HEK293T (cell line): Measurements from ENCODE around the gene HCFC1R1.

ENCODE experiments used
- CTCF ChIA-PET: fragments of 350-600 bp; formaldehyde crosslinking; extraction: SDS; loops from one replicate; lab custom pipeline; 2021; ENCODE audit warnings: antibody characterized with exemption, inconsistent platforms; lab: Yijun Ruan, JAX
- POLR2A ChIA-PET: fragments of 350-600 bp; formaldehyde crosslinking; extraction: SDS; loops from one replicate; lab custom pipeline; 2020; ENCODE audit warnings: antibody characterized with exemption, inconsistent platforms; lab: Yijun Ruan, JAX
- DNase-seq: peaks from one replicate; pipeline ENCODE4 v3.0.0; 2012; ENCODE audit warnings: mixed read lengths; ENCODE audit errors: extremely low spot score
- ARNT ChIP-seq: fragments of 450-650 bp; IDR thresholded peaks from 2 replicates; pipeline ENCODE4 v1.6.1; 2017; ENCODE audit warnings: mild to moderate bottlenecking
- BHLHE40 ChIP-seq: fragments of 450-650 bp; IDR thresholded peaks from 2 replicates; pipeline ENCODE4 v1.6.1; 2016; ENCODE audit warnings: mild to moderate bottlenecking, moderate library complexity, borderline replicate concordance
- CTBP1 ChIP-seq: fragments of 450-650 bp; IDR thresholded peaks from 2 replicates; pipeline ENCODE4 v1.6.1; 2016; ENCODE audit warnings: borderline replicate concordance
- ELF4 ChIP-seq: fragments of 450-650 bp; IDR thresholded peaks from 2 replicates; pipeline ENCODE4 v1.6.1; 2017; ENCODE audit warnings: antibody characterized with exemption
- FOXA1 ChIP-seq: fragments of 450-650 bp; IDR thresholded peaks from 2 replicates; pipeline ENCODE4 v1.6.1; 2016; ENCODE audit warnings: mild to moderate bottlenecking
- FOXK2 ChIP-seq: fragments of 450-650 bp; IDR thresholded peaks from 2 replicates; pipeline ENCODE4 v1.6.1; 2016; ENCODE audit warnings: mild to moderate bottlenecking
- FOXM1 ChIP-seq: fragments of 450-650 bp; IDR thresholded peaks from 2 replicates; pipeline ENCODE4 v1.6.1; 2017; ENCODE audit warnings: mild to moderate bottlenecking, borderline replicate concordance
- HDGF ChIP-seq: fragments of 450-650 bp; IDR thresholded peaks from 2 replicates; pipeline ENCODE4 v1.6.1; 2017; ENCODE audit warnings: antibody characterized with exemption, borderline replicate concordance
- L3MBTL2 ChIP-seq: fragments of 450-650 bp; conservative IDR thresholded peaks from 2 replicates; pipeline ENCODE4 v1.6.1; 2016; ENCODE audit warnings: mild to moderate bottlenecking
- LEF1 ChIP-seq: fragments of 450-650 bp; IDR thresholded peaks from 2 replicates; pipeline ENCODE4 v1.6.1; 2017; ENCODE audit warnings: mild to moderate bottlenecking, borderline replicate concordance
- NFRKB ChIP-seq: fragments of 450-650 bp; IDR thresholded peaks from 2 replicates; pipeline ENCODE4 v1.6.1; 2016; ENCODE audit warnings: mild to moderate bottlenecking, moderate library complexity
- PKNOX1 ChIP-seq: fragments of 450-650 bp; IDR thresholded peaks from 2 replicates; pipeline ENCODE4 v1.6.1; 2016
- SP1 ChIP-seq: fragments of 450-650 bp; IDR thresholded peaks from 2 replicates; pipeline ENCODE4 v1.6.1; 2017
- SUZ12 ChIP-seq: fragments of 450-650 bp; IDR thresholded peaks from 2 replicates; pipeline ENCODE4 v1.6.1; 2016; ENCODE audit warnings: mild to moderate bottlenecking
- TARDBP ChIP-seq: fragments of 450-650 bp; IDR thresholded peaks from 2 replicates; pipeline ENCODE4 v1.6.1; 2016
- ZNF384 ChIP-seq: fragments of 450-650 bp; IDR thresholded peaks from 2 replicates; pipeline ENCODE4 v1.6.1; 2016

The HCFC1R1 gene

GRCh38 chr16:3020247-3020603 is 3.5 kb downstream of the HCFC1R1 start, which contains the start of gene TNFRSF12A:
Gene TNFRSF12A, plus strand, starts transcription at chr16:3020368. Its CDS starts 30 bp downstream, at chr16:3020398.
- TF ChIP-seq FOXK2 (no peak), ELF4 (no peak)
- DNase-seq = peak; percentile 86
- POLR2A ChIA-PET = interaction anchor here (0.6 to 7.2 kb wide), 18 partner anchors 8 to 99 kb away, joined by 3 to 60 read pairs (median 7); partner anchors contain the start of genes CLDN9, MMP25, PAQR4 and PKMYT1
- CTCF ChIA-PET = interaction anchor here (0.5 to 4.5 kb wide), 4 partner anchors 8 to 97 kb away, joined by 3 to 38 read pairs (median 6); no protein-coding TSS in a partner anchor

- CTCF ChIA-PET = interaction anchor here (0.5 to 4.5 kb wide), 4 partner anchors 8 to 98 kb away, joined by 3 to 38 read pairs (median 6); no protein-coding TSS in a partner anchor
- POLR2A ChIA-PET = interaction anchor here (0.6 to 7.2 kb wide), 16 partner anchors 9 to 100 kb away, joined by 3 to 60 read pairs (median 7); partner anchors contain the start of genes CLDN9, PAQR4 and PKMYT1
- TF ChIP-seq FOXK2 (no peak), LEF1 (no peak), ARNT (no peak), ELF4 (no peak), BHLHE40 (no peak), HDGF (no peak), SP1 (no peak), CTBP1 (no peak), FOXA1 (no peak), ZNF384 (no peak), NFRKB (no peak), SUZ12 (no peak)
- no peak for DNase-seq
These were observed 4.0 kb downstream of the HCFC1R1 start for GRCh38 chr16:3019594-3020246.

DNA sequence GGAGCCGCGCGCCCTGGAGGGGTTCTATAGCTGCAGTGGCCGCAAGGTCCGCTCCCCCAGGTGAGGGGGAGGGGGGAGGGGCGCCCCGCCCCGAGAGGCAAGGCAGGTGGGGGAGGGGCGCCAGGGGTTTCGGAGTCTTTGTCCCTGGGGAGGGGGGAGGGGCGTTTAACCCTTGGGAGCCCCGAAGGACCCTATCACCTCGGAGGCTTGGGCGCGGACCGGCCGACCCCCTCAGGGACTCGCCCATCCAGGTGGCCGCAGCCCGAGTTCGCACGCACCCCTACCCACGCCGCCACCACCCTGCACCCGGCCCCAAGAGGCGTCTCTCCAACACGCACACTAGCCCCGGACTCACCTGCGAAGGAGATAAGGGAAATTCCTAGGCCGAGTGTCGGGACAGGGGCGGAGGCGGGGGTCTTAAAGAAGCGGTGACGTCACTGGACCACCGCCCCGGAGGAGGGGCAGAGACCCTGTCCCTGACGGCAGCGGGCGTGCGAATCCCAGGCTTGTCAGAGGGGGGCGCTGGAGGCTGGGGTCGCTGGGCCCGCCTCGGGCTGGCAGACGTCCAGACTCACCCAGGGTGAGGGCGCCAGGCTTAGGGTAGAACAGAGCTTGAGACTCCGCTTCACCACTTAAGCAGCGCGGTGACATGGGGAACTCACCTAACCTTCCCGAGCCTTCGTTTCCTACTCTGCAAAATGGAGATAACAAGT is 5.8 kb downstream of the HCFC1R1 start, which contains the start of gene CLDN6:
Gene CLDN6, minus strand, starts transcription at position 390 of the 713 bp plus-strand sequence. CDS start 2,162 bp downstream, outside the sequence.
- TF ChIP-seq PKNOX1 = no peak
- no peak for TF ChIP-seq LEF1
- no peak for TF ChIP-seq FOXM1
- TF ChIP-seq FOXA1 = no peak
- no peak for TF ChIP-seq FOXK2
- no peak for TF ChIP-seq BHLHE40
- TF ChIP-seq TARDBP = no peak
- TF ChIP-seq SP1 = no peak
- TF ChIP-seq CTBP1 = no peak
- no peak for TF ChIP-seq ARNT
- no peak for TF ChIP-seq ZNF384
- TF ChIP-seq HDGF = no peak
- DNase-seq = peak; percentile 73
- ChIA-PET CTCF (interaction anchor here (0.5 to 1.2 kb wide), 17 partner anchors 8 to 114 kb away, joined by 3 to 13 read pairs (median 4); partner anchors contain the start of gene PKMYT1), POLR2A (interaction anchor here (1.0 to 7.2 kb wide), 8 partner anchors 8 to 117 kb away, joined by 3 to 60 read pairs (median 9); partner anchors contain the start of genes ZNF205 and ZNF213)

DNA sequence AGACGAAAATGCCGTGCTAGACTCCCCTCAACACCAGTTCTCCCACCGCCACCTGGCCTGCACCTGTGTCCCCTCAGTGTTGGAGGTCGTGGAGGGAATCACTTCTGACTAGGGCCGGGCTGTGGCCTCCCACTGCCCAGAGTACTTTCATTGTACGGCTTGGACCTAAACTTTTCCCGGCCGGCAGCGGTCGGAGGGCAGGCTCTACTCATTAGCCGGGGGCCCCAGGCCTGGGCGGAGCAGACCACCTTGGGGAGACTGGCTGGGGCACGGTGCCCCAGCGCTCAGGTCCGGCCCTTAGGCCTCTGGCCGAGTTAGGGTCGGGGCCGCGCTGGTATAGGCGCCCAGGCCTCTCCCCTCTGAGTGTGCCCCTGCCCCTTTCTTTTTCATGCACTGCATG is 6.4 kb downstream of the HCFC1R1 start:
- TF ChIP-seq L3MBTL2 = no peak
- no peak for TF ChIP-seq FOXA1
- TF ChIP-seq PKNOX1 = no peak
- TF ChIP-seq LEF1 = no peak
- TF ChIP-seq FOXM1 = no peak
- TF ChIP-seq ZNF384 = no peak
- TF ChIP-seq ELF4 = no peak
- POLR2A ChIA-PET = no interaction called here
- CTCF ChIA-PET = no interaction called here
- DNase-seq = no peak

DNA sequence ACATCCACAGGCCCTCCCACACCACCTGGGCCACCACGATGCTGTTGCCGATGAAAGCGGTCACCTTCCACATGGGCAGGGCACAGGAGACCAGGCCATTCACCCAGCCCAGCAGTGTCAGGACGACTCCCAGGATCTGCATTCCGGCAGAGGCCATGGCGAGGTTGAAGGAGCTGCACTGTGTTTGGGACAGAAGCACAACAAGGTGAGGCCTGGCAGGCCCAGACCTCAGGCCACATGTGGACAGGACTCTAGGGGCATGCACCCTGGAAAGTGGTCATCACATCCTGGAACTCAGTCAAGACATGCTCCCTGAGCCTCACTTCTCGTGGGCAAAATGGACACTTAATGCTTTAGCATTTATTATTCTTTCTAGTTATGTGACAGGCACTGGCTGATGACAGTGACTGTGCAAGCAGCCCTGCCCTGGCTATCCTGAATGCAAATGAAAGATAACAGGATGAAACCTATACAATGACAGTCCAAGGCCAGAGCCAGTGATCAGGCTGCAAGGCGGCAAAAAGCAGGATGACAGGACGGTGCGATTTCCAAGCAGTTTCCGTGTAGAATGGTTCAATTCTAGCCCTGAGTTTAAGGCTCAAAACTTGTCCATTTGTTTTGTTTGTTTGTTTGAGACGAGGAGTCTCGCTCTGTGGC is 7.7 kb downstream of the HCFC1R1 start:
- DNase-seq = no peak
- ChIA-PET CTCF (no interaction called here), POLR2A (no interaction called here)
- no peak for TF ChIP-seq BHLHE40
- no peak for TF ChIP-seq ELF4
- no peak for TF ChIP-seq CTBP1
- TF ChIP-seq SP1 = no peak
- no peak for TF ChIP-seq L3MBTL2
- TF ChIP-seq FOXA1 = no peak
- TF ChIP-seq ZNF384 = no peak
- no peak for TF ChIP-seq LEF1
- TF ChIP-seq TARDBP = no peak
- TF ChIP-seq HDGF = no peak
- TF ChIP-seq FOXM1 = no peak
- no peak for TF ChIP-seq NFRKB
- no peak for TF ChIP-seq FOXK2
- TF ChIP-seq ARNT = no peak
- TF ChIP-seq PKNOX1 = no peak
- TF ChIP-seq SUZ12 = no peak

GRCh38 chr16:3014971-3015370 is 8.8 kb downstream of the HCFC1R1 start:
- ChIA-PET POLR2A (no interaction called here), CTCF (no interaction called here)
- no peak for TF ChIP-seq SP1
- no peak for TF ChIP-seq ARNT
- TF ChIP-seq FOXM1 = no peak
- TF ChIP-seq SUZ12 = no peak
- TF ChIP-seq ELF4 = no peak
- no peak for TF ChIP-seq FOXK2
- TF ChIP-seq LEF1 = no peak
- TF ChIP-seq PKNOX1 = no peak
- TF ChIP-seq ZNF384 = no peak
- TF ChIP-seq HDGF = no peak
- TF ChIP-seq NFRKB = no peak
- TF ChIP-seq L3MBTL2 = no peak
- no peak for TF ChIP-seq TARDBP
- TF ChIP-seq CTBP1 = no peak
- no peak for DNase-seq
